Fibroblast of mammary gland (primary cell): ENCODE results near the gene SHLD1.
A peak's percentile ranks its signal among the peaks of the same experiment; 100 is the strongest.

Experiments
- DNase-seq: peaks from one replicate; pipeline ENCODE4 v3.0.0-alpha.2; 2010; ENCODE audit warnings: low read depth
- H3K4me3 ChIP-seq: 2 replicates; pipeline ENCODE4 v1.5.1; 2011; ENCODE audit warnings: low read depth, mild to moderate bottlenecking, low read length, moderate library complexity; ENCODE audit not compliant: control insufficient read depth
- CTCF ChIP-seq: conservative IDR thresholded peaks from 2 replicates; pipeline ENCODE4 v1.5.1; 2011; ENCODE audit warnings: low read depth, low read length, inconsistent platforms; ENCODE audit not compliant: control insufficient read depth, insufficient read depth

SHLD1 gene

GRCh38 chr20:5806457-5807263 lies 56.5 kb downstream of the SHLD1 start:
- TF ChIP-seq CTCF, result peak; percentile 36
- DNase-seq, result peak; percentile 15
- no peak overlapping the region for H3K4me3 ChIP-seq

GRCh38 chr20:5807431-5807830 lies 57.2 kb downstream of the SHLD1 start:
- no peak for TF ChIP-seq CTCF
- no peak for DNase-seq
- no peak overlapping the region for H3K4me3 ChIP-seq

- H3K4me3 ChIP-seq, result no peak overlapping the region
- no peak for DNase-seq
- TF ChIP-seq CTCF, result no peak
Measured at GRCh38 chr20:5808901-5809300, 58.7 kb downstream of the SHLD1 start.

GRCh38 chr20:5809495-5809894 lies 59.3 kb downstream of the SHLD1 start:
- no peak for TF ChIP-seq CTCF
- H3K4me3 ChIP-seq, result no peak overlapping the region
- no peak for DNase-seq

- no peak overlapping the region for H3K4me3 ChIP-seq
- TF ChIP-seq CTCF, result no peak
- DNase-seq, result no peak
Measured at GRCh38 chr20:5810800-5811422, 60.7 kb downstream of the SHLD1 start.

GRCh38 chr20:5811746-5812145 lies 61.5 kb downstream of the SHLD1 start:
- no peak for TF ChIP-seq CTCF
- no peak for DNase-seq
- H3K4me3 ChIP-seq, result no peak overlapping the region

- DNase-seq, result no peak
- H3K4me3 ChIP-seq, result no peak overlapping the region
- TF ChIP-seq CTCF, result no peak
Measured at GRCh38 chr20:5818346-5818681, 68.1 kb downstream of the SHLD1 start.
